SK-N-SH treated with all-trans-retinoic acid at 6 μM for 48 hours (cell line): ENCODE data around the gene PLA2G4B.

Source experiments
- ATAC-seq: fragments of 200-7000 bp; cut with Tn5 transposase; 3 replicates; pipeline ENCODE4 v1.9.1; 2020; ENCODE audit warnings: mild to moderate bottlenecking, moderate library complexity
- ARNTL ChIP-seq: fragments of 450-650 bp; formaldehyde crosslinking; IDR thresholded peaks from 2 replicates; pipeline ENCODE4 v1.5.0; 2020; ENCODE audit warnings: low read depth, mild to moderate bottlenecking, moderate library complexity, borderline replicate concordance
- BACH2 ChIP-seq: fragments of 250-450 bp; sonication (Bioruptor Pico); IDR thresholded peaks from 2 replicates; pipeline ENCODE4 v1.9.0; 2021; ENCODE audit warnings: mild to moderate bottlenecking, borderline replicate concordance
- CSDC2 ChIP-seq: fragments of 250-450 bp; sonication (Bioruptor Pico); IDR thresholded peaks from 2 replicates; pipeline ENCODE4 v1.5.0; 2020; ENCODE audit warnings: mild to moderate bottlenecking, moderate library complexity
- ESRRG ChIP-seq: fragments of 250-450 bp; sonication (Bioruptor Pico); IDR thresholded peaks from 2 replicates; pipeline ENCODE4 v1.6.1; 2021; ENCODE audit warnings: mild to moderate bottlenecking
- GLIS3 ChIP-seq: fragments of 250-450 bp; sonication (Bioruptor Pico); IDR thresholded peaks from 2 replicates; pipeline ENCODE4 v1.5.0; 2020; ENCODE audit warnings: mild to moderate bottlenecking, moderate library complexity
- ISL1 ChIP-seq: fragments of 250-450 bp; sonication (Bioruptor Pico); IDR thresholded peaks from 2 replicates; pipeline ENCODE4 v2.1.2; 2022; ENCODE audit warnings: mild to moderate bottlenecking, moderate library complexity
- OSR1 ChIP-seq: fragments of 250-450 bp; sonication (Bioruptor Pico); IDR thresholded peaks from 2 replicates; pipeline ENCODE4 v1.8.0; 2022; ENCODE audit warnings: moderate library complexity, mild to moderate bottlenecking, inconsistent platforms
- PPARA ChIP-seq: fragments of 250-450 bp; sonication (Bioruptor Pico); IDR thresholded peaks from 2 replicates; pipeline ENCODE4 v1.5.0; 2020; ENCODE audit warnings: mild to moderate bottlenecking, borderline replicate concordance
- SNAI2 ChIP-seq: fragments of 250-450 bp; sonication (Bioruptor Pico); IDR thresholded peaks from 2 replicates; pipeline ENCODE4 v1.5.0; 2020; ENCODE audit warnings: mild to moderate bottlenecking, moderate library complexity
- TCF4 ChIP-seq: fragments of 250-450 bp; sonication (Bioruptor Pico); IDR thresholded peaks from 2 replicates; pipeline ENCODE4 v1.8.0; 2021; ENCODE audit warnings: mild to moderate bottlenecking, moderate library complexity, borderline replicate concordance
- TOX ChIP-seq: fragments of 250-450 bp; sonication (Bioruptor Pico); IDR thresholded peaks from 2 replicates; pipeline ENCODE4 v1.8.0; 2021; ENCODE audit warnings: mild to moderate bottlenecking, moderate library complexity, borderline replicate concordance
- ZC3H10 ChIP-seq: fragments of 250-450 bp; sonication (Bioruptor Pico); IDR thresholded peaks from 2 replicates; pipeline ENCODE4 v1.5.1; 2021; ENCODE audit warnings: mild to moderate bottlenecking, moderate library complexity
- ZFP3 ChIP-seq: fragments of 250-450 bp; sonication (Bioruptor Pico); IDR thresholded peaks from 2 replicates; pipeline ENCODE4 v1.5.0; 2020; ENCODE audit warnings: mild to moderate bottlenecking, moderate library complexity
- ZFP30 ChIP-seq: fragments of 450-650 bp; formaldehyde crosslinking; IDR thresholded peaks from 2 replicates; pipeline ENCODE4 v1.5.0; 2022; ENCODE audit warnings: mild to moderate bottlenecking, moderate library complexity
- ZNF565 ChIP-seq: fragments of 450-650 bp; formaldehyde crosslinking; conservative IDR thresholded peaks from 2 replicates; pipeline ENCODE4 v1.5.0; 2020; ENCODE audit warnings: low read depth, mild to moderate bottlenecking, moderate library complexity
- TF ChIP-seq, protein P1 (sequence below): fragments of 250-450 bp; sonication (Bioruptor Pico); IDR thresholded peaks from 2 replicates; pipeline ENCODE4 v1.5.1; 2021; ENCODE audit warnings: mild to moderate bottlenecking, moderate library complexity
- TF ChIP-seq, protein P2 (sequence below): fragments of 250-450 bp; sonication (Bioruptor Pico); IDR thresholded peaks from 2 replicates; pipeline ENCODE4 v1.8.0; 2020; ENCODE audit warnings: mild to moderate bottlenecking, moderate library complexity, borderline replicate concordance
- TF ChIP-seq, protein P3 (sequence below): fragments of 250-450 bp; sonication (Bioruptor Pico); IDR thresholded peaks from 2 replicates; pipeline ENCODE4 v1.5.1; 2020; ENCODE audit warnings: low read depth, mild to moderate bottlenecking, moderate library complexity
- TF ChIP-seq, protein P4 (sequence below): fragments of 250-450 bp; sonication (Bioruptor Pico); IDR thresholded peaks from 2 replicates; pipeline ENCODE4 v1.5.0; 2020; ENCODE audit warnings: mild to moderate bottlenecking, moderate library complexity
- TF ChIP-seq, protein P5 (sequence below): fragments of 250-450 bp; sonication (Bioruptor Pico); IDR thresholded peaks from 2 replicates; pipeline ENCODE4 v1.8.0; 2021; ENCODE audit warnings: low read depth, mild to moderate bottlenecking, moderate library complexity, borderline replicate concordance

PLA2G4B gene

DNA sequence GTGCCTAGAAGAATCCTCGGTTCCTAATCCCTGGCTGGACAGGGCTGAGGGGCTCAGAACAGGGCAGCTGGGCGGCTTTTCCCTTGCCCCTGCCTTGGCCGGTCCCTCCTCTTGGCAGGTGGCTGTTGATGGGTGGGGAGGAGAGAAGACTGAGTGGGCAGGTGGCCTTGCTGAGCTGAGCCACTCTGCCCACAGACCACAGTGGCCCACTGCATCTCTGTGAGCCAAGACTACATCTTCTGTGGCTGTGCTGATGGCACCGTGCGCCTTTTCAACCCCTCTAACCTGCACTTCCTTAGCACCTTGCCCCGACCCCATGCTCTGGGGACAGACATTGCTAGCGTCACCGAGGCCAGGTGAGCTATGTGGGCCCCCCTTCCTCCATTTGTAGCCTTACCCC, 25.2 kb upstream of the PLA2G4B start:
- TF ChIP-seq, protein P1, sequence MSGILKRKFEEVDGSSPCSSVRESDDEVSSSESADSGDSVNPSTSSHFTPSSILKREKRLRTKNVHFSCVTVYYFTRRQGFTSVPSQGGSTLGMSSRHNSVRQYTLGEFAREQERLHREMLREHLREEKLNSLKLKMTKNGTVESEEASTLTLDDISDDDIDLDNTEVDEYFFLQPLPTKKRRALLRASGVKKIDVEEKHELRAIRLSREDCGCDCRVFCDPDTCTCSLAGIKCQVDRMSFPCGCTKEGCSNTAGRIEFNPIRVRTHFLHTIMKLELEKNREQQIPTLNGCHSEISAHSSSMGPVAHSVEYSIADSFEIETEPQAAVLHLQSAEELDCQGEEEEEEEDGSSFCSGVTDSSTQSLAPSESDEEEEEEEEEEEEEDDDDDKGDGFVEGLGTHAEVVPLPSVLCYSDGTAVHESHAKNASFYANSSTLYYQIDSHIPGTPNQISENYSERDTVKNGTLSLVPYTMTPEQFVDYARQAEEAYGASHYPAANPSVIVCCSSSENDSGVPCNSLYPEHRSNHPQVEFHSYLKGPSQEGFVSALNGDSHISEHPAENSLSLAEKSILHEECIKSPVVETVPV (CRISPR knock-in tag): no peak
- TF ChIP-seq ESRRG: no peak
- TF ChIP-seq ISL1: no peak
- TF ChIP-seq TCF4 (CRISPR knock-in tag): no peak
- TF ChIP-seq ZNF565 (CRISPR knock-in tag): no peak
- no peak for TF ChIP-seq ZFP3
- TF ChIP-seq CSDC2 (CRISPR knock-in tag): no peak
- TF ChIP-seq, protein P2, sequence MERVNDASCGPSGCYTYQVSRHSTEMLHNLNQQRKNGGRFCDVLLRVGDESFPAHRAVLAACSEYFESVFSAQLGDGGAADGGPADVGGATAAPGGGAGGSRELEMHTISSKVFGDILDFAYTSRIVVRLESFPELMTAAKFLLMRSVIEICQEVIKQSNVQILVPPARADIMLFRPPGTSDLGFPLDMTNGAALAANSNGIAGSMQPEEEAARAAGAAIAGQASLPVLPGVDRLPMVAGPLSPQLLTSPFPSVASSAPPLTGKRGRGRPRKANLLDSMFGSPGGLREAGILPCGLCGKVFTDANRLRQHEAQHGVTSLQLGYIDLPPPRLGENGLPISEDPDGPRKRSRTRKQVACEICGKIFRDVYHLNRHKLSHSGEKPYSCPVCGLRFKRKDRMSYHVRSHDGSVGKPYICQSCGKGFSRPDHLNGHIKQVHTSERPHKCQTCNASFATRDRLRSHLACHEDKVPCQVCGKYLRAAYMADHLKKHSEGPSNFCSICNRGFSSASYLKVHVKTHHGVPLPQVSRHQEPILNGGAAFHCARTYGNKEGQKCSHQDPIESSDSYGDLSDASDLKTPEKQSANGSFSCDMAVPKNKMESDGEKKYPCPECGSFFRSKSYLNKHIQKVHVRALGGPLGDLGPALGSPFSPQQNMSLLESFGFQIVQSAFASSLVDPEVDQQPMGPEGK (CRISPR knock-in tag): no peak
- TF ChIP-seq GLIS3 (CRISPR knock-in tag): no peak
- TF ChIP-seq, protein P3, sequence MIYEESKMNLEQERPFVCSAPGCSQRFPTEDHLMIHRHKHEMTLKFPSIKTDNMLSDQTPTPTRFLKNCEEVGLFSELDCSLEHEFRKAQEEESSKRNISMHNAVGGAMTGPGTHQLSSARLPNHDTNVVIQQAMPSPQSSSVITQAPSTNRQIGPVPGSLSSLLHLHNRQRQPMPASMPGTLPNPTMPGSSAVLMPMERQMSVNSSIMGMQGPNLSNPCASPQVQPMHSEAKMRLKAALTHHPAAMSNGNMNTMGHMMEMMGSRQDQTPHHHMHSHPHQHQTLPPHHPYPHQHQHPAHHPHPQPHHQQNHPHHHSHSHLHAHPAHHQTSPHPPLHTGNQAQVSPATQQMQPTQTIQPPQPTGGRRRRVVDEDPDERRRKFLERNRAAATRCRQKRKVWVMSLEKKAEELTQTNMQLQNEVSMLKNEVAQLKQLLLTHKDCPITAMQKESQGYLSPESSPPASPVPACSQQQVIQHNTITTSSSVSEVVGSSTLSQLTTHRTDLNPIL (CRISPR knock-in tag): no peak
- no peak for TF ChIP-seq OSR1 (CRISPR knock-in tag)
- no peak for TF ChIP-seq PPARA (CRISPR knock-in tag)
- no peak for TF ChIP-seq ZFP30 (CRISPR knock-in tag)
- no peak for ATAC-seq

DNA sequence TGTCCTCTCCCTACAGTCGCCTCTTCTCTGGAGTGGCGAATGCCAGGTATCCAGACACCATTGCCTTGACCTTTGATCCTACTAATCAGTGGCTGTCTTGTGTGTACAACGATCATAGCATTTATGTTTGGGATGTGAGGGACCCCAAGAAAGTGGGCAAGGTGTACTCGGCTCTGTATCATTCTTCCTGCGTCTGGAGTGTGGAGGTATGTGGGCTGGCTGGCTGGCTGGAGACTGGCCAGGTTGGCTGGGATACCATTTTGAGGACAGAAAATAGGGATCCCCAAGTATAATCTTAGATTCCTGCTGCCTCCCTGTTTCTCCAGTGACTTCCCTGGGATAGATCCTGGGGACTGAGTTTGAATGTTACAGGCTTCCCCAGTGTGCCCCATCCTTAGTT, 24.1 kb upstream of the PLA2G4B start:
- TF ChIP-seq BACH2: no peak
- TF ChIP-seq, all 23 proteins: peak for 0
- no peak for ATAC-seq

DNA sequence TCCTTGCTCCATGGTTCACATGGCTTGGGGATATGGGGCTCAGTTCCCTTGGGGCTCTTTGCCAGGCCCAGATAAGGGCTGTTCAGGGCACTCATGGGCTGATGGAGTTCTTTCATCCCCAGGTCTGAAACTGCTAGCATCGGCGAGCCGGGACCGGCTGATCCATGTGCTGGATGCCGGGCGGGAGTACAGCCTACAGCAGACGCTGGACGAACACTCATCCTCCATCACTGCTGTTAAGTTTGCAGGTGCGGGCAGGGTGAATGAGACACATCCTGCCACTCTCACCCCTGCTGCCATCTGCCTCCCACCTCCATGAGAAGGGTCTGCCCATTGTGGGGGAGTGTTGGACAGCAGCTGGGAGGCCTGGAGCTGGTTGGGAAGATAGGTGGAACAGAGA, 21.9 kb upstream of the PLA2G4B start:
- TF ChIP-seq, protein P4, sequence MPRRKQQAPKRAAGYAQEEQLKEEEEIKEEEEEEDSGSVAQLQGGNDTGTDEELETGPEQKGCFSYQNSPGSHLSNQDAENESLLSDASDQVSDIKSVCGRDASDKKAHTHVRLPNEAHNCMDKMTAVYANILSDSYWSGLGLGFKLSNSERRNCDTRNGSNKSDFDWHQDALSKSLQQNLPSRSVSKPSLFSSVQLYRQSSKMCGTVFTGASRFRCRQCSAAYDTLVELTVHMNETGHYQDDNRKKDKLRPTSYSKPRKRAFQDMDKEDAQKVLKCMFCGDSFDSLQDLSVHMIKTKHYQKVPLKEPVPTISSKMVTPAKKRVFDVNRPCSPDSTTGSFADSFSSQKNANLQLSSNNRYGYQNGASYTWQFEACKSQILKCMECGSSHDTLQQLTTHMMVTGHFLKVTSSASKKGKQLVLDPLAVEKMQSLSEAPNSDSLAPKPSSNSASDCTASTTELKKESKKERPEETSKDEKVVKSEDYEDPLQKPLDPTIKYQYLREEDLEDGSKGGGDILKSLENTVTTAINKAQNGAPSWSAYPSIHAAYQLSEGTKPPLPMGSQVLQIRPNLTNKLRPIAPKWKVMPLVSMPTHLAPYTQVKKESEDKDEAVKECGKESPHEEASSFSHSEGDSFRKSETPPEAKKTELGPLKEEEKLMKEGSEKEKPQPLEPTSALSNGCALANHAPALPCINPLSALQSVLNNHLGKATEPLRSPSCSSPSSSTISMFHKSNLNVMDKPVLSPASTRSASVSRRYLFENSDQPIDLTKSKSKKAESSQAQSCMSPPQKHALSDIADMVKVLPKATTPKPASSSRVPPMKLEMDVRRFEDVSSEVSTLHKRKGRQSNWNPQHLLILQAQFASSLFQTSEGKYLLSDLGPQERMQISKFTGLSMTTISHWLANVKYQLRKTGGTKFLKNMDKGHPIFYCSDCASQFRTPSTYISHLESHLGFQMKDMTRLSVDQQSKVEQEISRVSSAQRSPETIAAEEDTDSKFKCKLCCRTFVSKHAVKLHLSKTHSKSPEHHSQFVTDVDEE (CRISPR knock-in tag): no peak
- TF ChIP-seq ZC3H10 (CRISPR knock-in tag) (no peak), ESRRG (no peak), SNAI2 (CRISPR knock-in tag) (no peak), TOX (CRISPR knock-in tag) (no peak), ARNTL (no peak), GLIS3 (CRISPR knock-in tag) (no peak)
- TF ChIP-seq, protein P5, sequence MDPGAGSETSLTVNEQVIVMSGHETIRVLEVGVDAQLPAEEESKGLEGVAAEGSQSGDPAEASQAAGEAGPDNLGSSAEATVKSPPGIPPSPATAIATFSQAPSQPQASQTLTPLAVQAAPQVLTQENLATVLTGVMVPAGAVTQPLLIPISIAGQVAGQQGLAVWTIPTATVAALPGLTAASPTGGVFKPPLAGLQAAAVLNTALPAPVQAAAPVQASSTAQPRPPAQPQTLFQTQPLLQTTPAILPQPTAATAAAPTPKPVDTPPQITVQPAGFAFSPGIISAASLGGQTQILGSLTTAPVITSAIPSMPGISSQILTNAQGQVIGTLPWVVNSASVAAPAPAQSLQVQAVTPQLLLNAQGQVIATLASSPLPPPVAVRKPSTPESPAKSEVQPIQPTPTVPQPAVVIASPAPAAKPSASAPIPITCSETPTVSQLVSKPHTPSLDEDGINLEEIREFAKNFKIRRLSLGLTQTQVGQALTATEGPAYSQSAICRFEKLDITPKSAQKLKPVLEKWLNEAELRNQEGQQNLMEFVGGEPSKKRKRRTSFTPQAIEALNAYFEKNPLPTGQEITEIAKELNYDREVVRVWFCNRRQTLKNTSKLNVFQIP: no peak
- TF ChIP-seq, protein P3 (CRISPR knock-in tag): no peak
- TF ChIP-seq, all 23 proteins: peak for 0
- ATAC-seq: no peak
